ENCODE data around the gene CYP11A1.

DNA sequence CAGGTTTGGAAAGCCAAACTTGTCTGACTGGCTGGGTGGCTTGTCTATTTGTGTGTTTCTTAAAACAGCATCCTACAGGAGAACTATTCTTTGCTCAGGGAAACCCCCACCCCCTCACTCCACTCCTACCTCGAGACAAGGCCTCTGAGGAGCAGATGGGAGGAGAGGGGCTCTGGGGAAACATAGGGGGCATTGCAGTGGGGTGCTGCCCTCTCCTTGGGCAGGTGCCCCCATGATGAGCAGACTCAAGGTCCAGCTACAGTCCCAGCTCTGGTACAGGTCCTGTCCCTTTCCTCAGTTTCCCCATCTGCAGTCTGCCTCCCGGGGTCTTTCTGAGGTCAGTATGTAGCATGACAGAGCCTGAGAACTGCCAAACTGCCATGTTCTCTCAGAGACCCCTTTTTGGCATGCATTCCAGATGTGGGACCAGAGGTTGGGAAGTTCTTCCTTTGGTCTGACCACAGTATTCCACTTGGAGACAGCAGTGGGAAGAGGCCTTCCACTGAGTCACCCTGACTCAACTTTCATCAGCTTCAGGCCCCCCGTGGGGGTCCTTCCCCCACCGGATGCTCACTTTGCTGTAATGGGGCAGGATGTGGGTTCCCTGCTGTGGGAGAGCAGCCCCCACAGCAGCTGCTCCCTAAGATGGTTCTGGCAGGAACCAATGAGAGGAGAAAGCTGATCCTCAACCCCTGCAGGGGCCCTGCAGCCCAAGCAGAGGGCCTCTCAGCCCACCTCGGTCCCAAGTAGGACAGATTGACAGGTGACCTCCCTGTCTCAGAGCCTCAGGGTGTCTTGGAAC lies 32.3 kb upstream of the CYP11A1 start:
- TF ChIP-seq CTCF (IDR thresholded peaks at IDR 0.05), result no peak
- no peak for TF ChIP-seq EP300 (IDR thresholded peaks at IDR 0.05)

Data from suprapubic skin (tissue), 3 donors.